ENCODE results near the gene ARMCX1.
"Not testable (repeated sequence)": the region's sequence is repeated elsewhere in the genome, so short reads cannot be mapped to it uniquely, and the experiment has no call there.

The ARMCX1 gene

GRCh38 chrX:101550362-101550750 lies at the start of gene ARMCX1:
Gene ARMCX1, plus strand, starts transcription at chrX:101550547. Its CDS starts 2,384 bp downstream, at chrX:101552931.
- DNase-seq = peak; percentile 86

- DNase-seq = not testable (repeated sequence)
Observed at GRCh38 chrX:101502929-101503328, 47.4 kb upstream of the ARMCX1 start.

DNA sequence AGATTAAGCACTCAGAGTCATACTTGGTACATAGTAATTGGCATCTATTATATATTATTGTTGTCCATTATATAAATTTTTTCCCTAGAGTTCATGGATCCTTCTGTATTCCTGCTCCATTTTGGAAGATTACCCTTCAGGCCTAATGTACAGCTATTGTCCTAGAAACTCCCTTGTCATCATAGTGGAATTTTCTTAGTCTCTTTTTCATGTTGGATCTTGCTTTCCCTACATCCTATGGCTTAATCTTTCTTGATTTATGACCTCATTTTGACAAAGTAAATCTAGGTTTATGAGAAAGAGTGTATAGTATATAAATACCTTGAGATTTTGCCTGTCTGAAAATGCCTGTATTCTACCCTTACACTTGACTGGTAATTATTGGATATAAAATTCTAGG lies 43.0 kb upstream of the ARMCX1 start:
- DNase-seq = no peak

DNA sequence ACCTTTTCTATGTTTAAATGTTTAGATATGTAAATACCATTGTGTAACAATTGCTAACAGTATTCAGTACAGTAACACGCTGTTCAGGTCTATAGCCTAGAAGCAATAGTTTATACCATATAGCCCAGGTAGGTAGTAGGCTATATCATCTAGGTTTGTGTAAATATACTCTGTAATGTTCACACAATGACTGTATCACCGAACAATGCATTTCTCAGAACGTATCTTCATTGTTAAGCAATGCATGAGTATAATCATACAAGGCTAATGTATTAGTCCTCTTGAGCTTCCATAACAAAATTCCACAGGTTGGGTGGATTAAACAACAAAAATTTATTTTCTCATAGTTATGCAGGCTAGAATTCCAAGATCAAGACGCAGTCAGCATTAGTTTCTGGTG lies 42.4 kb upstream of the ARMCX1 start:
- no peak for DNase-seq

DNA sequence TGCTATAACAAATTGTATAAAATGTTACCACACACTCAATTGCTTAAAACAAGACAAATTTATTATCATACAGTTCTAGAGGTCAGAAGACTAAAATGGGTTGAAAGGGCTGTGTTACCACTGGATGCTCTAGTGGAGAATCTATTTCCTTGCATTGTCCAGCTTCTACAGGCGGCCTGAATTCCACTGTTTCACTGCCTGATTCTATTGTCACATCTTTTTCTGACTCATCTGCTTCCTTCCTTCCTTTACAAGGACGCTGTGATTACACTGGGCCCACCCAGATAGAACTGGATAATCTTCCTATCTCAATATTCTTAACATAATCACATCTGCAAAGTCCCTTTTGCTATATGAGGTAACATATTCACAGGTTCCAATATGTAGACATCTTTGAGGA lies 19.4 kb upstream of the ARMCX1 start:
- DNase-seq = no peak

DNA sequence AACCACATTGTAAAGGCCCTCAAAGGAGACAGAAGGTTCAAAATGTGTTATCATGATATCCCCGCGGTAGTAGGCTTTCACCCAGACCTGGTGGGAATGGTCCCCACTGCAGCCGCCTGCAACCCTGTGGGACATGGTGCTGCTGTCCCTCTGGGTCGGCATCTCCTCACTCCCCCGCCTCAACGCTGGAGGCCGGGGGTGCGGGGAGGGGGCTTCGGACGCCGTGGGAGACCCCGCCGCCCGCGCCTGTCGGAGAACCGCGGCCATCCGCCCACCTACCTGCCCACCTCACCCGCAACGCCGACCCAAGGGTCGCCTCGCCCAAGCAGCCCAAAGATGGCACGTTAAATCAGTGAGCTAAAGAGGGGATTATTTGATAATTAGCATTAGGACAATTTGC lies 11.2 kb upstream of the ARMCX1 start:
- DNase-seq = no peak

GRCh38 chrX:101550751-101551379 lies 518 bp downstream of the ARMCX1 start:
- DNase-seq = peak; percentile 57

- no peak for DNase-seq
Observed at GRCh38 chrX:101551380-101551767, 1.0 kb downstream of the ARMCX1 start.

DNA sequence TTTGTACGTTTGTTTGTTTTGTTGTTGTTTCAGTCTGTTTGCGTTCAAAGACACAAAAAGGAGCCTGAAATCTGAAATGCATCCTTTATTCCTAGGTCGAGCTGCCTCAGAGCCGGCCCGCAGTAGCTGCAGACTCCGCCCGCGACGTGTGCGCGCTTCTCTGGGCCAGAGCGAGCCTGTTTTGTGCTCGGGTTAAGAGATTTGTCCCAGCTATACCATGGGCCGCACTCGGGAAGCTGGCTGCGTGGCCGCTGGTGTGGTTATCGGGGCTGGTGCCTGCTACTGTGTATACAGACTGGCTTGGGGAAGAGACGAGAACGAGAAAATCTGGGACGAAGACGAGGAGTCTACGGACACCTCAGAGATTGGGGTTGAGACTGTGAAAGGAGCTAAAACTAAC lies 2.4 kb downstream of the ARMCX1 start:
- DNase-seq = no peak

GRCh38 chrX:101564651-101565050 lies 14.3 kb downstream of the ARMCX1 start:
- no peak for DNase-seq

DNA sequence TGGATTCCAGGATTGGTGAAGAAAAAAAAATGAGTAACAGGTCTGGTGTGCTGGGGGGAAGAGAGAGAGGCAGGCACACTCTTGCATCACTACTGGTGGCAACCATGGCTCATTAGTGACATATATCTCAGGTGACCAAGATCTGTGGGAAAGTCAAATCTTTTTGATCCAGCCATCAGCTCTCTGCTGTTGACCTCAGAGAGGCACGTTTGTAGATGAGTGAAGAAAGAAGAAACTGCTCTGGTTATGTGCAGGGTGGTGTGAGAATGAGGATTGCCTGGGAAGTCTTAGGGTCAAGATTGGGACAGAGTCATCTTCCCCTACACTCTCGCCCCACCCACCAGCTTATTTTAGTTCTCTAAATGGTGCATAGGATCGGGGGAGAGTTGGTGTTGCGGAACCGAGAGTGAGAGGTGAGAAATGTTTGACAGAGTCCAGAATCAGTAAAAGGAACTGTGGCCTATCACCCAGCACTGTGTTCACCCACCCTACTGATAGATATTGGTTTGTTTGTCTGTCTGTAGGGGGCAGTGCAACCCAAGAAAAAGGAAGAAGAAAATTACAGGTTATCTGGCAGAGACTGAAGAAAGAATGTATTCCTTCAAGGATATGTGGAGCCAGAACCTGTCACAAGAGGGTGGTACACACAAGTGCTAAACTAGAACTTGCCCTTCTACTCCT lies 45.5 kb downstream of the ARMCX1 start:
- DNase-seq = peak; percentile 58

- not testable (repeated sequence) for DNase-seq
Observed at GRCh38 chrX:101599592-101599991, 49.2 kb downstream of the ARMCX1 start.

DNA sequence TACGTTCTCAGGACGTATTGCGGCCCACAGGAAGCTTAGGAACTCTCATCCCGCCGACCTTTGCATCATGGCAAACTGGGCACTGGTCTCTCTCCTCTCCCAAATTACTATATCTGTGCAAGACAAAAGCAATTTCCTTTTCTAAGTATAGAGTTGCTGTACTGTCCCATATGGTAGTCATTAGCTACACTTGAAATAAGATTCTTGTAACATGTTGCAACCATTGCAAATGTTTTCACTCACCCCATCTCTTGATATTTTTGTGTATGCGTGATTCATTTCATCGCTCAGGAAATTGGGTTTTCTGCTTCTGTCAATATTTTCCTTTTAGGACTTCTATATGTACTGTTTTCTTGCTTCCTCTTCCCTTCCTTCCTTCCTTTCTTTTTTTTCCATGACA lies 51.7 kb downstream of the ARMCX1 start:
- DNase-seq = no peak
